Adrenal gland (tissue), 12 donors: Measurements from ENCODE around the gene CLSTN1. TPM values are rescaled to one million over a fixed set of nuclear protein-coding genes. Genes with fewer than 3 reads are reported as not detected.

Experiments
- DNase-seq, 7 donors: peaks; one replicate each; pipeline ENCODE4 v3.0.0-alpha.2; 2019 to 2020
- H3K27ac ChIP-seq, 5 donors: fragments of 200-600 bp; sonication (generic) in 4 of 5; 1 replicate in 3 of 5; 2 replicates in 2 of 5; pipeline versions ENCODE4 v1.5.1 to v1.8.0; 2016 to 2020; ENCODE audit warnings: mild to moderate bottlenecking in 1 of 5
- H3K27me3 ChIP-seq: fragments of 200-600 bp; 2 replicates; pipeline ENCODE4 v1.8.0; 2021
- H3K36me3 ChIP-seq, 2 donors: fragments of 200-600 bp; replicated peaks in 1 of 2; 1 replicate in 1 of 2; 2 replicates in 1 of 2; pipeline versions ENCODE4 v1.5.1 to v1.8.0; 2018 to 2022
- H3K4me1 ChIP-seq, 2 donors: fragments of 200-600 bp; replicated peaks in 1 of 2; 1 replicate in 1 of 2; 2 replicates in 1 of 2; pipeline versions ENCODE4 v1.5.1 to v1.8.0; 2018 to 2021
- H3K4me3 ChIP-seq, 4 donors: fragments of 200-600 bp; sonication (generic) in 3 of 4; one replicate each; pipeline ENCODE4 v1.5.1; 2016 to 2018
- H3K9me3 ChIP-seq, 3 donors: fragments of 200-600 bp; sonication (generic) in 1 of 3; replicated peaks in 1 of 3; 1 replicate in 2 of 3; 2 replicates in 1 of 3; pipeline versions ENCODE4 v1.5.1 to v1.8.0; 2016 to 2021
- POLR2A ChIP-seq, 2 donors: fragments of 450-650 bp; IDR thresholded peaks; one replicate each; pipeline ENCODE4 v1.6.1; 2017; ENCODE audit warnings: antibody characterized with exemption in 2 of 2, mild to moderate bottlenecking in 2 of 2, moderate library complexity in 1 of 2
- WGBS, 4 donors: extraction: QIAGEN DNeasy Blood & Tissue Kit in 2 of 4; methylation state at CpG; one replicate each; pipeline versions ENCODE4 v1.1.5 to v1.1.7; 2013 to 2017; 5-methylcytosine and 5-hydroxymethylcytosine counted together
- intact Hi-C, 2 donors: fragments of 100-400 bp; cut with DNase I; formaldehyde crosslinking; loops; one replicate each; pipeline versions ENCODE4 v1.14.1 to v1.15.0; 2022 to 2023
- polyA plus RNA-seq, 3 donors: library from polyadenylated mRNA; stranded (reverse); fragments of 200-250 nt in 2 of 3; fragments of 350-450 nt in 1 of 3; fragmentation: Illumina TruSeq in 1 of 3; extraction: RNeasy Lipid Tissue Mini Kit (QIAGEN cat#74804) in 1 of 3; gene quantifications; one replicate each; pipeline ENCODE4 v1.2.3, GENCODE V29; 2013 to 2014
- total RNA-seq, 9 donors: library from RNA; depleted of rRNA in 4 of 9; stranded (reverse); fragments of >200 nt in 4 of 9; fragments of 120-200 nt in 1 of 9; fragmentation: NEBNext Ultra II Directional in 1 of 9; extraction: Animal tissue kit (Norgen Biotek cat#: 25700) in 1 of 9; gene quantifications; one replicate each; pipeline versions ENCODE4 v1.1.0 to v1.2.4, GENCODE V29; 2013 to 2023
- TF ChIP-seq, protein P1 (sequence below), 6 experiments: fragments of 450-650 bp in 4 of 6; fragments of 200-600 bp in 2 of 6; sonication (generic) in 1 of 6; IDR thresholded peaks; 1 replicate in 5 of 6; 2 replicates in 1 of 6; pipeline versions ENCODE4 v1.5.1 to v1.8.0; 2016 to 2021; ENCODE audit warnings: antibody characterized with exemption in 6 of 6, mild to moderate bottlenecking in 2 of 6, moderate library complexity in 1 of 6
- donor health status: healthy with polysubstance abuse.
- donor health status: Bipolar disorder and iron deficiency.
- donor health status: DM: yes; HTN: yes; CAD: no.
- donor health status: DM: no; HTN: no; CAD: no.
- donor health status: DM: no; HTN: no; CAD: no.
- donor health status: DM: yes; HTN: yes; CAD: no.

CLSTN1 gene
- total and polyA plus RNA-seq, 12 donors, result 48.8 to 106 (median 77.9) TPM

DNA sequence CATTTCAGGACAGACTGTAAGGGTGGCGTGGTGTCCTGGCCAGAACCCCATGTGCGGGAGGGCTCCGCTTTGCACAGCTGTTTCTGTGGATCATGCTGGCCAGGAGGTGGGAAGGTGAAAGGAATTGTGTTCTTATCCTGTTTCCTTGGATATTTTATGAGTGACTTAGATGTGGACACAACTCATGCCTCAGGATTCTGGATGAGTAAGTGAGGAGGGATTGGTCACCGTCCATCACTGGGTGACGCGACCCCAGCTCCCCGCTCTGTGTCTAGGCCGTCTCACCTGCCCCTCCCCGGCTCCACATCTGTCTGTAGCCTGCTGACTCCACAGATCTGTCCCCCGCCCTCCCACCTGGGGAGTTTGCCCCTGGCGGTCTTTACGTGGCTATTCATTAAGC lies 123.4 kb downstream of the CLSTN1 start:
- TF ChIP-seq, protein P1, sequence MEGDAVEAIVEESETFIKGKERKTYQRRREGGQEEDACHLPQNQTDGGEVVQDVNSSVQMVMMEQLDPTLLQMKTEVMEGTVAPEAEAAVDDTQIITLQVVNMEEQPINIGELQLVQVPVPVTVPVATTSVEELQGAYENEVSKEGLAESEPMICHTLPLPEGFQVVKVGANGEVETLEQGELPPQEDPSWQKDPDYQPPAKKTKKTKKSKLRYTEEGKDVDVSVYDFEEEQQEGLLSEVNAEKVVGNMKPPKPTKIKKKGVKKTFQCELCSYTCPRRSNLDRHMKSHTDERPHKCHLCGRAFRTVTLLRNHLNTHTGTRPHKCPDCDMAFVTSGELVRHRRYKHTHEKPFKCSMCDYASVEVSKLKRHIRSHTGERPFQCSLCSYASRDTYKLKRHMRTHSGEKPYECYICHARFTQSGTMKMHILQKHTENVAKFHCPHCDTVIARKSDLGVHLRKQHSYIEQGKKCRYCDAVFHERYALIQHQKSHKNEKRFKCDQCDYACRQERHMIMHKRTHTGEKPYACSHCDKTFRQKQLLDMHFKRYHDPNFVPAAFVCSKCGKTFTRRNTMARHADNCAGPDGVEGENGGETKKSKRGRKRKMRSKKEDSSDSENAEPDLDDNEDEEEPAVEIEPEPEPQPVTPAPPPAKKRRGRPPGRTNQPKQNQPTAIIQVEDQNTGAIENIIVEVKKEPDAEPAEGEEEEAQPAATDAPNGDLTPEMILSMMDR (IDR thresholded peaks at IDR 0.05), result no peak
- TF ChIP-seq POLR2A (IDR thresholded peaks at IDR 0.05), result no peak
- Histone ChIP-seq H3K9me3 (no peaks in the 10 kb centered on the region), H3K4me1 (no peaks in the 10 kb centered on the region), H3K27ac (no peak overlapping the region), H3K4me3 (no peak overlapping the region), H3K36me3 (no peaks in the 10 kb centered on the region), H3K27me3 (no peaks in the 10 kb centered on the region)
- no peak for DNase-seq
- intact Hi-C loops, result no loop called here
- 84 to 92% (median 89%) methylated on average over 12 of the region's 12 CpGs for WGBS, 4 donors

DNA sequence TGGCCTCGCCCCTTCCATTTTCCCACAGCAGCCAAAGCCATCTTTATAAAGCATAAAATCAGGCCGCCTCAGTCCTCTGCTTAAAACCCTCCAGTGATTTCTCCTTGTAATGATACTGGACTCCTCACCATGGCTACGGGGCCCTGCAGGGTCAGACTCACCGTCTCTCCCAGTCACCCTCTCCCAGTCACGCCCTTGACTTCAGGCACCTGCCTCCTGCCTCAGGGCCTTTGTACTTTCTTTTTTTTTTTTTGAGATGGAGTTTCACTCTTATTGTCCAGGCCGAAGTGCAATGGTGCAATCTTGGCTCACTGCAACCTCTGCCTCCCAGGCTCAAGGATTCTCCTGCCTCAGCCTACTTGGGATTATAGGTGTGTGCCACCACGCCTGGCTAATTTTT lies 124.4 kb downstream of the CLSTN1 start:
- Histone ChIP-seq H3K4me3 (no peak overlapping the region), H3K9me3 (no peaks in the 10 kb centered on the region), H3K27me3 (no peaks in the 10 kb centered on the region), H3K4me1 (no peaks in the 10 kb centered on the region), H3K36me3 (no peaks in the 10 kb centered on the region), H3K27ac (no peak overlapping the region)
- intact Hi-C loops, result loop anchor here in 1 of 2 donors (10.0 kb wide), 1 partner anchor 65 kb away; no protein-coding TSS in a partner anchor
- WGBS, 4 donors, result 87 to 92% (median 90%) methylated on average over 7 of the region's 7 CpGs
- no peak for DNase-seq
- TF ChIP-seq, protein P1 (IDR thresholded peaks at IDR 0.05), result no peak
- no peak for TF ChIP-seq POLR2A (IDR thresholded peaks at IDR 0.05)

DNA sequence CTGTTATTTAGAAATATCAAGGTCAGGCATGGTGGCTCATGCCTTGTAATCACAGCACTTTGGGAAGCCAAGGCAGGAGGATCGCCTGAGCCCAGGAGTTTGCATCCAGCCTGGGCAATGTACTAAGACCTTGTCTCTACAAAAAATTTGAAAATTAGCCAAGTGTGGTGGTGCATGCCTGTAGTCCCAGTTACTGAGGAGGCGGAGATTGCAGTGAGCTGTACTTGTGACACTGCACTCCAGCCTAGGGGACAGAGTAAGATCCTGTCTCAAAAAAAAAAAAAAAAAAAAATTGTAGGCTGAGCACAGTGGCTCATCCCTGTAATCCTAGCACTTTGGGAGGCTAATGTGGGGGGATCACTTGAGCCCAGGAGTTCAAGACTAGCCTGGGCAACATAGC lies 127.0 kb downstream of the CLSTN1 start:
- Histone ChIP-seq H3K4me3 (no peak overlapping the region), H3K9me3 (no peaks in the 10 kb centered on the region), H3K36me3 (no peaks in the 10 kb centered on the region), H3K4me1 (no peaks in the 10 kb centered on the region), H3K27ac (no peak overlapping the region), H3K27me3 (no peaks in the 10 kb centered on the region)
- intact Hi-C loops, result loop anchor here in 1 of 2 donors (10.0 kb wide), 1 partner anchor 62 kb away; no protein-coding TSS in a partner anchor
- 74 to 86% (median 78%) methylated on average over 2 of the region's 2 CpGs for WGBS, 4 donors
- no peak for TF ChIP-seq POLR2A (IDR thresholded peaks at IDR 0.05)
- TF ChIP-seq, protein P1 (IDR thresholded peaks at IDR 0.05), result no peak
- no peak for DNase-seq

DNA sequence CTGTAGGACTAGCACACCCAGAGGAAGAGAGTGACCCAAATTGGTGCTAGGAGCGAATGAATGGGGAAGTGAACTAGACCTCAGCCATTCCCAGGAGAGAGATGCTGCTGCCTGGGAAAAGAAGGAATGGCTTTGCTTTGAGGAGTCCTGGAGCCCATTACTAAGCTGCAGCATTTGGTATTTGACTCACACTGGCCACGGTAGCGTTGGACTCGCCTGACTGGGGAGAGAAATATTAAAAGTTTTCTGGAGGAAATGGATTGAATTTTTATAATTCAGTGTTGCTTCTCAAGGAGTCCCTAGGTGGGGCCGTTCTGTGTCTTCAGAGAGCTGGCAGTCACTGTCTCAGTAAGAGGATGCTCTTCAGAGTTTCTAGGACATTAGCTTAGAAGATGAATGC lies 132.1 kb downstream of the CLSTN1 start:
- H3K27ac ChIP-seq, result no peak overlapping the region
- intact Hi-C loops, result loop anchor here in 1 of 2 donors (10.0 kb wide), 1 partner anchor 57 kb away; no protein-coding TSS in a partner anchor
- peaks cover 29 to 34% of the 10 kb centered on the region in 2 donors for H3K4me1 ChIP-seq
- no peaks in the 10 kb centered on the region for H3K36me3 ChIP-seq
- no peaks in the 10 kb centered on the region for H3K9me3 ChIP-seq
- no peak for DNase-seq
- no peak overlapping the region for H3K4me3 ChIP-seq
- no peaks in the 10 kb centered on the region for H3K27me3 ChIP-seq
- 74 to 83% (median 78%) methylated on average over 5 of the region's 5 CpGs for WGBS, 4 donors
- TF ChIP-seq POLR2A (IDR thresholded peaks at IDR 0.05), result no peak
- TF ChIP-seq, protein P1 (IDR thresholded peaks at IDR 0.05), result no peak
